Measurements from ENCODE around the gene SLC5A2.
"Not testable (repeated sequence)": the region's sequence is repeated elsewhere in the genome, so short reads cannot be mapped to it uniquely, and the experiment has no call there.

SLC5A2 gene

DNA sequence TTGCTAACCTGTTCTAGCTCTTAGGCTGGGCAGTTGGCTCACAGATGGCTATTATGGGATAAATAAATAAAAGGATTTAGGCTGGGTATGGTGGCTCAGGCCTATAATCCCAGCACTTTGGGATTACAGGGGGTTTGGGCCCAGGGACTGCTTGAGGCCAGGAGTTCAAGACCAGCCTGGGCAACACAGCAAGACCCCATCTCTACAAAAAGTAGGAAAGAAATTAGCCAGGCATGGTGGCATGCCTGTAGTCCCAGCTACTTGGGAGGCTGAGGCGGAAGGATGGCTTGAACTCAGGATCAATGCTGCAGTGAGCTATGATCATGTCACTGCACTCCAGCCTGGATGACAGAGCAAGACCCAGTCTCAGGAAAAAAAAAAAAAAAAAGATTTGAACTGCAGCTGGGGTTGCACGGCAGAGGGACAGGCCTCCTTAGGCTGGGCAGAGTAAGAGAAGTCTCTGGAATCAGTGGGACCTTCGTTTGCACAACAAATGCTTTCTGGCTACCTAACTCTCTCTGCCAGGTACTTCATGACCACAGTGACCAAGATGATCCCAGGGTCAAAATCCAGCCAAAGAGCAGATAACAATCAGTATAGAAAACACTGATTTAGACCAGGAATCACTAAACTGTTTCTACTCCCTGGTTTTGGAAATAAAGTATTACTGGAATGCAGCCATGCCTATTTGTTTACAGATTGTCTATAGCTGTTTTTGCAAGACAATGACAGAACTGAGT lies 18.5 kb downstream of the SLC5A2 start:
- DNase-seq: no peak

DNA sequence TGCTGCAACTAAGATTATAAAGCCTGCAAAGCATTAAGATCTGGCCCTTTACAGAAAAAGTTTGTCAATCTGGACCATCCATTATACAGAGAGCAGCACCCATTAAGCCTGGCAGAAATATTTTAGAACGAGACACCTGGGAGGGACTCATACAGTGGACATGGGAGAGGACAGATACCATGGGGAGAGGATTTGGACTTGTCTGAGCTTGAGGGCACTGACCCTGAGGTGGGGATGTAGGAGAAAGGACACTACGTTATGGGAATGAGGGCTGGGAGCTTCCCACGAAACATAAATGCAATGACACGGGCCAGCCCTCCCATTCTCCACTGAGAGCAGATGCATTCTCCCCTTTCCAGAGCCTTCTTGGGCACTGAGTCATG lies 19.0 kb downstream of the SLC5A2 start:
- DNase-seq: no peak

DNA sequence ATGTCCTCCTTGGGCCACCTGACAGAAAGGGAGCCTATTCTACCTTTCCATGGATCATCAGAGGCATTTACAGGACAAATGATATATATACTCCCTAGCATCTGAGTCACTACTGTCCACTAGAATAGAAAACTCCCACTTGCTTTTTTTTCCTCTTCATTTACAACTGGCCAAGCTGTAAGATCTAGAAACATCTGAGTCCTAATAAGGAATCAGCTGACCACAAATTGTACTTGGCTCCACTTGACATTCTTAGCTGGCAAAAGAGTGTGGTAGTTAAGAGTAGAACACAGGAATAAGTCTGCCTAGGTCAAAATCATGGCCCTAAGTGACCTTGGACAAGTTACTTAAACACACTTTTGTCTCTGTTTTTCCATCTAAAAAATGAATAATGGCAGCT lies 20.1 kb downstream of the SLC5A2 start:
- no peak for DNase-seq

DNA sequence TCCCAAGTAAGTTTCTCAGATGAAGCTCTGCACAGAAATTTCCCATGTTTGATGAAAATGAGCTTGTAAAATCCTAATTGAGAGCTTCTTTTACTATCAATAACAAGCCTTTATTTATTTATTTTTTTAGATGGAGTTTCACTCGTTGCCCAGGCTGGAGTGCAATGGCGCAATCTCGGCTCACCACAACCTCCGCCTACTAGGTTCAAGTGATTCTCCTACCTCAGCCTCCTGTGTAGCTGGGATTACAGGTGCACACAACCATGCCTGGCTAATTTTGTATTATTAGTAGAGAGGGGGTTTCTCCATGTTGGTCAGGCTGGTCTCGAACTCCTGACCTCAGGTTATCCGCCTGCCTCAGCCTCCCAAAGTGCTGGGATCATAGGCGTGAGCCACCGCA lies 20.6 kb downstream of the SLC5A2 start:
- not testable (repeated sequence) for DNase-seq

DNA sequence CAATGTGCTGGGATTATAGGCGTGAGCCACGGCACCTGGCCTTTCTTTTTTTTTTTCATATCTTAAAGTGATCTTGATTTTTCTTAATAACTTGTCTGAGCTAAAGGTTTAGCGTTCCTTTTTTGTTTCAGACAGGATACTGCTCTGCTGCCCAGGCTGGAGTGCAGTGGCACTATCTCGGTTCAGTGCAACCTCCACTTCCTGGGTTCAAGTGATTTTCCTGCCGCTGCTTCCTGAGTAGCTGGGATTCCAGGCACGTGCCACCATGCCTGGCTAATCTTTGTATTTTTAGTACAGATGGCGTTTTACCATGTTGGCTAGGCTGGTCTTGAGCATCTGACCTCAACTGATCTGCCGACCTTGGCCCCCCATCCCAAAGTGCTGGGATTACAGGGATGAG lies 21.2 kb downstream of the SLC5A2 start:
- DNase-seq: no peak

DNA sequence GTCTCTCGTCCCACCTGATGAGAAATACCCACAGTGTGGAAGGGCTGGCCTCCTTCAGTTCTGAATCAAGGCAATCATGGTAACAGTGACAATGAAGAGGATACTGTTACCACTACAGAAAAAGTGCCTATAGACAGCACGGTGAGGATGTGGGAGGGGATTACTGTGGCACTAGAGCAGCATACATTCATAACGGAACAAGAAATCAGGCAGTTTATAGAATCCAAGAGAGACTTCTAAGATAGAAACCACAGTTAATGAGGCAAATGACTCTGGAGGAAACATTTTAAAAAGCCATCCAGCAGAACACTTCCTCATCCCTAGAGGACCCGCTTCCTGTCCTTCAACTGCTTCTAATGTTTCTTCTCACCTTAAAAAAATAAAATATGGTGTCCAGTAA lies 22.6 kb downstream of the SLC5A2 start:
- no peak for DNase-seq

DNA sequence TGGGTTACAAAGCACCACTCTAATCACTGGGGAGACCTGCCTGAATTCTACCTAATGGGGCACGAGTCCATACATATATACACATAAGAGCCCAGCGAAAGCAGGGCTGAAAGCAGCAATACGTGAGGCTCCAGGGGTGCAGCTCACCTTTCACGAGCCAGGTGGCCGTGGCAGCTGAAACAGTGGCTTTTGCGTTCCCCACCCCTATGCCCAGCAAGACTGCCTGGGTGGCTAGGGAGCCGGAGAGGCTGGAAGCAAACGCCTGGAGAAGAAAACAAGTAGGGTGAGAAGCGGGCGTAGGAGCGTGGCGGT lies 24.6 kb downstream of the SLC5A2 start:
- DNase-seq: no peak

DNA sequence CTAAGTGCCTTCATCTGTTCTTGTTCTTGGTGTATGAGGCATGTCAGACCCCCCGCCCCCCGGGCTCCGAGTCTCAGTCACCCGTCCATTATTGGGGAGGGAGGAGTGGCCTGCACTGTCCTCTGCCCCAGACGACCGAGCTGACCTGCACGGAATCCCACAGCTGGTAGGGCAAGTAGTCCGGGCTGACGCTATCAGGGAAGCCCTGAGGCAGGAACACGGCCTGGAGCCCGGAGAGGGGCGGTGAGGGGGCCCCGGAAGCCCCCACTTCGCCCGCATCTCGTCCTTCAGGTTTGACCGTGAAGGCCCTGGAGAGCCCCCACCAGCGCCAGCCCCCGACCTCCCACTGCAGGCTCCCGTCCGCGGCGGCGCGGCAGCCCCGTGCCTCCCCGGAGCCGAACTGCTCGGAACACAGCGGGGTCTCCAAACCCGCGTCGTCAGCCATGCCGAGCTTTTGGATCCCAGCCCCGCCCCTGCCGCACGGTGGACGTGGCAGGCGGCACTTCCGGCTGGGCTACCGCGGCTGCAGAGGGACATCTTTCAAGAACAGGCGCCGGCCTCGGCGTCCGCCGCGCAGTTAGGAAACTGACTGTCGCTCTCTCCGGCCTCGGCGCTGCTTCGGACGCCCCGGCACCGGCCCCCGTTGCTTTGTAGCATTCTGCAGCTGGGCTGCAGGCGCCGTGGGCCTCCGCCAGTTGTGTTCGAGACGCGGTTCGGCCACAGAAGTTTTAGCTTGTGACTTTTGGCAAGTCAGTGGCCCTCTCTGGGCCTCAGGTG lies 25.2 kb downstream of the SLC5A2 start, which contains the start of gene RUSF1:
RUSF1 (minus strand) TSS at position 463 of the 777 bp plus-strand sequence; CDS start at position 445, 18 bp downstream.
- peak in 1 of 2 experiments; percentile 66 for DNase-seq

DNA sequence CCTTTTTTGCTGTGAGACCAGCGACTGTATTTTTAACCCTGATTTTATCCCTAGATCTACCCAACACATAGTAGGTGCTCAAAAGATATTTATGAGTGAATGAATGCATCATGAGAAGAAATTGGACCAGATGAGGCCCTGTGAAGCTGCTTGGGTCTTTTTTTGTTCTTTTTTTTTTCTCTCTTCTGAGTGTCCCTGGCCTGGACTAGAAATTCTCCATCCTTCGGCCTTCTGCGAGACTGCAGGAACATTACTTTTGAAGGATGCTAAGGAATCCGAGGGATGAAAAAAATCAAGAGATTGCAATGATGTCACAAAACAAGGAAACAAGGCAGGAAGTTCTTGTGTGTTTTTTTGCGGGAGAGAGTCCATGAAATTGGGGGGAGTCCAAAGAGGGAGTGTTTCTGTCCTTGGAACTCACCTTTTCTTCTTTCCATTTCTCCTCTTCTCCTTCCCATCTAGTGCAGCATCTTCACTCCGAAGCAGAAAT lies 25.8 kb downstream of the SLC5A2 start:
- no peak for DNase-seq

DNA sequence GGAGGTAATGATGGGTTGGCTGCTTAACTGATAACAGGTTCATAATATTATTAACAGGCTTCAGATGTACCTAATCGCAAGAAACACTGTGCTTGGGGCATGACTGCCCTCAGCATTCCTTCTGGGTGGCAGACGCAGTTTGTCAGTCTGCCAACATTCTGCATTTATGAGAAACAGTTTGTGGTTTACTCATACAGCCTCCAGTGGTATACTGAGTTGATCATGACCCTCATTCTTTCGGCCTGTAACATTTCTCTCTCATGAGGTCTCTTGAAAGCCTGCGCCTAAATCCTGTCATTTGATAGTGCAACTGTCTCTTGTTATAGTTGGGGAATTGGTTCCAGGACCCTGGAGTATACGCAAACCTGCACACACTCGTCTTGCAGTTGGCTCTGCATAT lies 30.2 kb downstream of the SLC5A2 start:
- DNase-seq: no peak

DNA sequence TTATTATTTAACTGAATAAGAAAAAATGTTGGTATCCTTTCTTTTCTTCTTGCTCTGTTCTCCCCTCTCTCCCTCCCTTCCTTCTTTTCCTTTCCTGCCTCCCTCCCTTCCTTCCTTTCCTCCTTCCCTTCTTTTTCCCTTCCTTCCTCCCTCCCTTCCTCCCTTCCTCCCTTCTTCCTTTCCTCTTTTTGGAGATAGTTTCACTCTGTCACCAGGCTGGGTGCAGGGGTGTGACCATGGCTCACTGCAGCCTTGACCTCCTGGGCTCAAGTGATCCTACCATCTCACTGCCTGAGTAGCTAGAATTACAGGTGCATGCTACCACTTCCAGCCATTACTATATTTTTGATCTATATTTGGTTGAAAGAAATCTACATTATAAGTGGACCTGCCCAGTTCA lies 31.0 kb downstream of the SLC5A2 start:
- no peak for DNase-seq

DNA sequence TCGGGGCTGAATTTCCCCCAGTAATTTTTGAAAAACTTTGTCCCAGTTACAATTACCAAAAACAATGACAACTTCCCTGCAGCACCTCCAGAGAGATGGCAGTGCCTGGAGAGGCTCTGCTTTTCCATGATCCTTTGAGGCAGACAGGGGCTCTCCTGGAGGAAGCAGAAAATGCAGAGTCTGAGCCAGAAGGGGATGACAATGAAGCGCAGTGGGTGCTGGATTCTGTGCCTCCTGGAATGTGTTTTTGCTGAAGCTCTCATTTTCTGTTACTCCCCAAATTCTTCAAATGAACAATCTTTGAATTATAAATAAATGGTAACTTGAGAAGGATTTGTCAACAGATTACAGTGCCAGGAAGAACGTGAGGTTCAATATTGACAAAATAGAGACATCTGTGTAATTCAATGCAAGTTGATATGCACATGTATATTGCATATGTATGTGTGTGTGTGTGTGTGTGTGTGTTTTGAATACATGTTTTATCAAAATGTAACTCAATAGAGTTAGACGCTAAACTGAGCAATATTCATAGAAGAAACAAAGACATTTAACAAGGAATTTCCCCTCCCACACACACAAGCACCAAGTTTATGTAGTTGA lies 35.0 kb downstream of the SLC5A2 start:
- DNase-seq: no peak

DNA sequence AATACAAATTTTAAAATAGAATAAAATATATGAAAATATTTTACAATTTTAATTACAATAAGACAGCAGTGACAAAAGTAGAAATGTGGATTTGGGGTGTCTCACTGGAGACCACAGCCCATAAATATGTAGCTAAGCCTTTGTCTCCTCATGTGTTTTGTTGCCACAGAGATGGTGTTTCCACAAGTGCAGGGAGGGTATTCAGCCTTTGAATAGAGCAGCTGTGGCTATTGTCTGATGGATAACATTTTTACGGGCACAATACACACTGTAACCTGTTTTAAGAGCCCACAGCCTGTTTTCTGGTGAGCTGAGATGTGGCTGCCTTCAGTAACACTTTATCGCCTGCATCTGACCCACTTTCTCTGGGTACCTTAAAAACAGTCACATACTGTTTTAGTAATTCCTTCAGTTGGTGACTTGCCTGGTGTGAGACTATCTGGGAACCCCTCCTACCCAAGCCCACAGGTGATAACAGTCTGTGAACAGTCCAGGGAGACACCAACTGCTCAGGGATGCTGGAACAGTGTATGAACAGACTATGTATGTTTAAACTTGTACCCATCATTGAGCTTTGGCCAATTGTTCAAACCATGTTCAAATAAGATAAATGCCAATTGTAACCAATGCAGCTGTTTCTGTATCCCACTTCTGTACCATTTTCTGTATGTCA lies 37.0 kb downstream of the SLC5A2 start:
- DNase-seq: no peak

DNA sequence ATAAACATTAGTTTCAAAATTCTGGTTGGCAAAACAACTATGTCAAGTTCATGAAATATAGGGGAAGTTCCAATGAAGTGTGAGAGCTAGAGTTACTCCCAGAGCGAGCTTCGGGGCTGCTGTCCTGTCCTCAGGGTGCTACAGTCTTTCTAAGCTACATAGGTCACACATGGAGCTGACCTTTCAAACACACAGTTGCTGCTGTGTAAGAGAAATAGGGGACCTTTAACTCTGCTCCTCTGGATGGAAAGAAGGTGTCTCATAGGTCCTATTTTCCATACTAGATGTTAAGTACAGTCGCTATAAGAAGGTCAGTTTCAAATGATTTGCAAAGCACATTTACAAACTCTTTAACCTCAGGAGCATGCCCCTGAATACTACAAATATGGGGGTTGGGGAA lies 38.4 kb downstream of the SLC5A2 start:
- DNase-seq: no peak

DNA sequence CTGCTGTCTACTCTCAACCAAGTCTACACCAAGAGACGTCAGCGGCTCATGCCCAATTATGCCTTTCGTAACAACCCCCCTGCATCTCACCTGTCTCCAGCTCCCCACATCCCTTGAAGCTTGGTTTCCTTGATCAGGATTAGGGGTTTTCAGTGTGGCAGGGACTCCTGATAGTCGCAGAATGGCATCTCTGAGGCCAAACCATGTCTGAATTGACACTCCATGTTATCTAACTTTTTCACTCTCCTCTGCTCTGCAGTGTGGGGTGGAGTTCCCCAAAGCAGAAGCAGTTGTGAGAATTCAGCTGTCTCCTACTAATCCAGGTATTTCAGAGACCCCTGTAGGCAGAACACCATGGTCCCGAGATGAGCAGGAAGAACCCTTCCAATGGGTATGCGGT lies 39.1 kb downstream of the SLC5A2 start:
- no peak for DNase-seq

DNA sequence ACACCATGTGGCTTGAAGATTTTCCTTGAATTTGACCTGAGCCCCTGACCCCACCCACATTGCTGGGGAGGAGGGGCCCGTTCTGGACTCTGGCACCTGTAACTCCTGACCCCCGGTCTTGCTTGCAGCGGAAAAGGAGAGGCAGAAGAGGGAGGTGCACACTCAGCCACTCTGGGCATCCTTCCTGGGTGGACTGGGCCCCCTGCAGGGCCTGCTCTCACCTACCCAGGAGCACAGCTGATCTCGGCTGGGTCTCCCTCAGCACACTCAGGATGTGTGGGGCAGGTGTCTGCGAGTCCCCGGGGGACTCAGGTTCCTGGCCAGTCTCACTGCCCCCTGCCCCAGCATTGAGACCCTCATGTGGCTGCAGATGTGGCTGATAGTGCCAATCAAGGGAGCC lies 40.8 kb downstream of the SLC5A2 start:
- not testable (repeated sequence) for DNase-seq

DNA sequence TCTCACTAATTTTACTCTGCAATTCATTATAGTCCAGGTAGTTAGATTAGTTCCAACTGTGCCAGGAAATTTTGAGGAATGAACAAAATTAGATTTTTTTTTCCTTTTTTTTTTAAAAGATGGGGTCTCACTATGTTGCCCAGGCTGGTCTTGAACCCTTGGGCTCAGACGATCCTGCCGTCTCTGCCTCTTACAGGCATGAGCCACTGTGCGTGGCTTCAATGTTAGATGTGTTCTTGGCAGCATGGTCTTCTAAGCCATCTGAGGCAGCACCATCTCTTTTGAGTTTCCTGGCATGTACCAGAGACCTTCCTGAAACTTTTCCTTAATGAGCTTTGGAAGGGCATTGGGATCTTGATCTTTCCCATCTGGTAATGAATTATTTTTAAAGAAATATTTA lies 42.2 kb downstream of the SLC5A2 start:
- DNase-seq: no peak

DNA sequence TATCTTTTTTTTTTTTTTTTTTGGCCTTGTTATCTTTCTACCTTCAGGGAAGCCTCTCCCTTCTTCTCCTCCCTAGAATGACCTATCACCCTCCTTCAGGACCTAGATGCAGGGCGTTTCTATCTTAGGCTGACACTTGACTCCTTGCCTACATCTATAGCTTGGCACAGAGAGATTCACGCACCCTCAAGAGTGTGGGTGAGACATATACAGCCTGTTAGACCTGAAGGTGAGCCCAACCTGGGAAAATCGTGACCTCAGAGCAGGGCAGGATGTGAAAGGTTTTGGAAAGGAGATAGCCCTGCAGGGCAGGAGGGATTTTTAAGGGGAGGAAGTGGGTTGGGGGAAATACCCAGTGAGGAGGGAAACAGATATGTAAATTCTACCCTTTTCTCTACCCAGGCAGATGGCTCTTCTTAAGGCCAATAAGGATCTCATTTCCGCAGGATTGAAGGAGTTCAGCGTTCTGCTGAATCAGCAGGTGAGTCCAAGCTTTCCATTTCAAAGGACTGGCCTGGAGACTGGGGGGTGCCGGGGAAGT lies 44.9 kb downstream of the SLC5A2 start, which contains the start of gene AHSP:
AHSP (plus strand) TSS at position 167 of the 541 bp plus-strand sequence; CDS start at position 407, 240 bp downstream.
- no peak for DNase-seq

DNA sequence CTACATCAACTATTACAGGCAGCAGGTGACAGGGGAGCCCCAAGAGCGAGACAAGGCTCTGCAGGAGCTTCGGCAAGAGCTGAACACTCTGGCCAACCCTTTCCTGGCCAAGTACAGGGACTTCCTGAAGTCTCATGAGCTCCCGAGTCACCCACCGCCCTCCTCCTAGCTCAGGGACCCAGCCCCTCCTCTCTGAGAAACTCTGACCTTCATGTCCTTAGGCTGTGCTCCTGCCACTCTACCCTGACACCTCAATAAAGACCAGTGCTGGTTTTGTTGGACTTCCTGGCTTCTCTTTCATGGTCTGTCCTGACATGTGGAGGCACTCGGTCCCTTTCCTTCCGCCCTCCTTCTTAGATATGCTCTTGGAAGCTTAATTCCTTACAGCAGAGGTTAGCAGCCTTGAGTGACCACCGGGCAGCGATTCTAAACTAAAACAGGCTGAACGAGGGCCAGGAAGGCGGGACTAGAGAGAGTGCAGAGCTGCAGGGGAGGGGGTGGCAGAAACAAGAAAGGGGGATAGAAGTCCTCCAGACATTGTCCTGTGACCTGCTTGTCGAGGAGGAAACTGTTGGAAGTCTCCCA lies 45.7 kb downstream of the SLC5A2 start:
- DNase-seq: no peak

DNA sequence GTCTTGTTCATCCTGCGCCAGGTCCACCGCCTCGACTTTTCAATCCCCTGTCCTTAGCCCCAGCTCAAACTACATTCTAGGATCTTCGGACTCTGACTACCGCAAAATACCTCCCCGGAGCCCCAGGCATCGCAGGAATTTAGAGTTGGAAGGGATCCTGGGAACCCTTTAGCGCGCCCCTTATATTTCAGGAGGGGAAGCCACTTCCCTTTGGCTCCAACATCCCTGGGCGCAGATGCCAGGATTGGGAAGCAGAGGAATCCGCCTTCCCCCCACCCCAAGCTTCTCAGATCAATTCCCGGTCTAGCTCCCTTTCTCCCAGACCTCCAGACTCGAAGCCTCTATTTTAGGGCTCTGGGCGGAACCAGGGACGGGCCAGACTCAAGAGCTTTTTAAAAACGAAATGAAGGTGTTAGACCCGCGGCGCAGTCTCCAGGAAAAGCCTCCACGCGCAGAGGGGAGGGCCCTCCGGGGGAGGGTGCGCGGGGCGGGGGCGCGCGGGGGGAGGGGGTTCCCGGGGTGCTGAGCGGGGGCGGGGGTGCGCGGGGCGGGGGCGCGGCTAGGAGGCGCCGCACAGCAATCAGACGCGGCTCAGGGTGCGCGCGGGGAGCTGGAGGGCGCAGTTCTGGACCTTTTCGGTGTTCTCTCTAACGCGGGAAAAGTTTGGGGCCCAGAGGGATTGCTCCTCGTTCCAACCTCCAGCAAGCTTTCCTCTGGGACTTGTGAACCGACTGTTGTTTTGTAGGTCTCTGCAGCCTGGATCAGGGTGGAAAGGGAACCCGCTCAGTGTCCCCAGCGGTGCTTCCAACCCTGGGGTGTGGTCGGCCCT lies 46.4 kb downstream of the SLC5A2 start:
- DNase-seq: no peak

DNA sequence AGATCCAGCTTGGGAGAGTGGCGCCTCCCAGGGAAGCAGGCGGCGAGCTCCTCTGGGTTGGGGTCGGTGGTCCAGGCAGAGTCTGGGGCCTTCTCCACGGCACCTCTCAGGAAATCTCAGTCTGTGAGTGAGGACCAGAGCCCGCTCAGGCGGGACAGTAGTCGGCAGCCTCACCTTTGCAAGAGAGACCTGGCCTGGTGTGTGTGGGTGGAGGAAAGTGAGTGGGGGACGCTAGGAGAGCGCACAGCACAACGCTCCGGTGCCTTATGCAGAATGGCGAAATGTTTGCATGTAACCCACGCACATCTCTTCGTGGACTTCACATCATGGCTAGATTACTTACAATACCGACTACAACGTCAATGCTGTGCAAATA lies 47.0 kb downstream of the SLC5A2 start:
- no peak for DNase-seq

DNA sequence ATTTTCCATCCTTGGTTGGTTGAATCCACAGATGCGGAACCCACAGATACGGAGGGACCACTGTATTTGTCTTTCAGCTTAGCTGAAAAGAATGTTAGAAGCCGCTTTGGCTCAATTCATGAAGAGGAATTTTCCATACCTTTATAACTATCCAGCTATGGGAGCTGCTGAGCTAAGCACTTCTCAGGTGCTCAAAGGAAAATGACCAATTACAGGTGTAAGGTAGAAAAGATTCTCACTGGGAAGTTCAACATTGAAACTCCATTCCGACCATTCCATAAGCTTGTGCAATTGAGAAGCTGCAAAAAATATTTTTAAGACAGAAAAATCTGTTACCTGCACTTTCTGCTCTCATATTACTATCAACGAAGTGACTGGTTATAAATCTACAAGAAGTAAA lies 47.5 kb downstream of the SLC5A2 start:
- DNase-seq: no peak

All from cerebellar nuclear complex (tissue), 1 donor.